Measurements from ENCODE around the gene ING1.

- TF ChIP-seq CTCF (IDR thresholded peaks at IDR 0.05) (peak in 2 of 3 donors; percentile 31 to 38), POLR2A (IDR thresholded peaks at IDR 0.05) (peak; percentile 100)
Observed at GRCh38 chr13:110714797-110715394, 1.4 kb downstream of the ING1 start.

Data from breast epithelium (tissue), 3 donors.